IPS-18c (cell line): ENCODE measurements around the gene EIF4E1B.

Experiments
- H3K4me3 ChIP-seq: 2 replicates; pipeline ENCODE4 v1.7.0; 2013; ENCODE audit warnings: low read depth, mild to moderate bottlenecking, low read length, moderate library complexity; ENCODE audit not compliant: insufficient read depth
- H3K9me3 ChIP-seq: one replicate; pipeline ENCODE4 v1.6.1; 2013; ENCODE audit warnings: mild to moderate bottlenecking, low read length, moderate library complexity; ENCODE audit not compliant: control insufficient read depth, insufficient read depth

The EIF4E1B gene

DNA sequence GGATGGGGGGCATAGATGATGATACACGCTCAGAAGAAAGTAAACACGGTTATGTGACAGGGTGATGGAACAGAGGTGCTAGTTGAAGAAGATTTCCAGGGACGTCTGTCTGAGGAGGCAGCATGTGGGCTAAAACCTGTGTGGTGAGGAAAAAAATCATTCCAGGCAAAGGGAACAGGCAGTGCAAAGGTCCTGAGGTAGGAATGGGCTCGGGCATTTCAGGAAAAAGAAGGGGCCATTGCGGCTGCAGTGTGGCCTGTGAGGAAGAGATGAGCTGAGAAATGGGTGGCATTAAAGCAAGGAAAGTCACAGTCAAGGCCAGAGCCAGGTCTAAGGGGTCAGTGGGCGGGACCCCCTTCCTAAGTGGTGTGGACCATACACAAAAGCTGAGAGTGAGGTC is 35.0 kb downstream of the EIF4E1B start:
- Histone ChIP-seq H3K9me3 (peaks cover 5% of the 10 kb centered on the region), H3K4me3 (no peak overlapping the region)

DNA sequence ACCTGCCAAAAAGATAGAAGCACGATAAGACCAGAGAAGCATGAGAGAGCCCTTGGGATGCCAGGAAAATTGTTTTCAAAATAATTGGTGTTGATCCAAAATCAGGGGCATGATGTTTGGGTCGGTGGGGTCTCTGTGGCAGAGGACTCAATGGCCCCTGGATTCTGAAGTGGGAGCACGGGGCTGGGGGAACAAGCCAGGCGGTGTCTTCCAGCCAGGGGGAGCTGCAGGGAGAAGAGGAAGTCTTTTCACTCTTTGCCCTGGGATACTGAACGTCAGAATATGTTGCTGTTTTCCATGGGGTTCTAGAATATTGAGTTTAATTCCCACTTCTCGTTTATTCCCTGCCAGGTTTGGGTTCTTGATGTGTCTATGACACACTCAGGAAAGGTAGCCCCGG is 37.2 kb downstream of the EIF4E1B start:
- peaks cover 7% of the 10 kb centered on the region for H3K9me3 ChIP-seq
- H3K4me3 ChIP-seq = no peak overlapping the region; the same call in 1 of the 2 replicates

DNA sequence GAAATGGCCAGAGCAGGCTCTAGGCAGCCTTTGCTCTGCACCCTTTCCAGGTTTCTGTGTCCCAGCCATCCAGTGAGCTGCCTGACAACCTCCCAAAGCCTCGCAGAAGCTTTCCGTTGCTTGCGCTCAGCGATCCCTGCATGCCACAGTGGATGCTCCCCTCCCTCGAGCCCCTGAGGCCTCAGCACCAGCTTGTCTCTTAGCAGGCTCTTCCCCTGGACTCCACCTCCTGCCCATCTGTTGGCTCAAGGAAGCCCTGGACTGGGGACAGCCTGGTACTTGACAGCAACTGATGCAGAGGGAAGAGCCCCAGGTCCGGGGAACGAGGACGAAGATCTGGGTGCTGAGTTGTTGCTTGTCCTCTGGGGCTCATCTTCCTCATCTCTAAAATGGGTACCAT is 40.0 kb downstream of the EIF4E1B start:
- Histone ChIP-seq H3K4me3 (no peak overlapping the region), H3K9me3 (peaks cover 4% of the 10 kb centered on the region)

DNA sequence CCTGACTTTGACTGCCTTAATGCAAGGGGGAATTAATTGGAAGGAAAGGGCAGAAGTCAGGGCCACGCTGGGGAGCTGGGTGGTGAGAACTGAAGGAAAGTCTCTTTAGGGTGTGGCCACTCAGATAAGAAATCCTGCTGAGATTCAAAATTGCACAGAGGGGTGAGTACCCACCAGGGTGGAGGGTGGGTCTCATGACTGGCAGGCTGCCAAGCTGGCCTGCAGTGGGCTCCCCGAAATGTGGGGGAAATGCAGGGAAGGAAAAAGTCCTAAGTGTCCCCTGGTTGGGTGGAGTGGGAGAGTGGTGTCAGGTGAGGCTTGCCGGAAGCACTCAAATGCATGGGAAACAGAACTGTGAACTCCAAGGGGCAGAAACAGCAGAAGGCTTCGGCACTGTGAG is 40.9 kb downstream of the EIF4E1B start:
- peaks cover 4% of the 10 kb centered on the region for H3K9me3 ChIP-seq
- H3K4me3 ChIP-seq = no peak overlapping the region

DNA sequence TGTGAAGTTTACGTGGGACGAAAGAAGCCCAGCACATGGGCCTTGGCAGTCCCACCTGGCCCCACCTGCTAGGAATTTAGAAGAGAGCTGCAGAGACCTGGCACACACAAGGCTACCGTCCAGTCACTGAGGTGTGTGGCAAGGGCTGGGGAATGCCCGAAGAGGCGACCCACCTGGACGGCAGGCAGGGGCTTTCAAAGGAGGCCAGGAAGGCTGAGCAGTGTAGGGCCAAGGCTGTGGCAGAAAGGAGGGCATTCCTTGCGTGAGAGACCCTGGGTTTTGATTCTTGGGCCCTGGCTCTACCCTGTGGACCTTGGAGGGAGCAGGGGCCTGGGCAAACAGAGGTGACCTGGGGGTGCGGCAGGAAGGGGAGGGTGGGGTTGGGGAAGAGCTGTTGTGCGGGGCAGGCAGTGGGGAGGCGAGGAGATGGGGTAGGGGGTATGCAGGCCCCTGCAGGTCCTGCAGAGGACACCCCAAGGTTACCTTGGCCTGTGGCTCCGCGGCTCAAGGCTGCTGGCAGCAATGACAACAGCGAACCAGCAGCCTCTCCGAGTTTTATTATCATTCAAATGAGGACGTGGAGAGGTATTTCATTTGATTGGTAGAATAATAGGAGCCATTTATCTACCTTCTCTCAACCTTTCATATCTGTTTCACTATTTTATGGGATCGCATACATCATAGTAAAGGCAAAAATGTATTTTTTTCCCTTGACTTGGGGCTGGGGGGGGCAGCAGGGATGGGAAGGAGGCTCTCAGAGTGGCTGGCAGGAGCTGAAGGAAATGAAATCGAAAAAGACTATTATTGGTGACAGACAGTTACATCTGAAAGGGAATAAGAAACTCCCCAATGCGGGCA is 41.6 kb downstream of the EIF4E1B start:
- Histone ChIP-seq H3K4me3 (no peak overlapping the region), H3K9me3 (peaks cover 4% of the 10 kb centered on the region)

DNA sequence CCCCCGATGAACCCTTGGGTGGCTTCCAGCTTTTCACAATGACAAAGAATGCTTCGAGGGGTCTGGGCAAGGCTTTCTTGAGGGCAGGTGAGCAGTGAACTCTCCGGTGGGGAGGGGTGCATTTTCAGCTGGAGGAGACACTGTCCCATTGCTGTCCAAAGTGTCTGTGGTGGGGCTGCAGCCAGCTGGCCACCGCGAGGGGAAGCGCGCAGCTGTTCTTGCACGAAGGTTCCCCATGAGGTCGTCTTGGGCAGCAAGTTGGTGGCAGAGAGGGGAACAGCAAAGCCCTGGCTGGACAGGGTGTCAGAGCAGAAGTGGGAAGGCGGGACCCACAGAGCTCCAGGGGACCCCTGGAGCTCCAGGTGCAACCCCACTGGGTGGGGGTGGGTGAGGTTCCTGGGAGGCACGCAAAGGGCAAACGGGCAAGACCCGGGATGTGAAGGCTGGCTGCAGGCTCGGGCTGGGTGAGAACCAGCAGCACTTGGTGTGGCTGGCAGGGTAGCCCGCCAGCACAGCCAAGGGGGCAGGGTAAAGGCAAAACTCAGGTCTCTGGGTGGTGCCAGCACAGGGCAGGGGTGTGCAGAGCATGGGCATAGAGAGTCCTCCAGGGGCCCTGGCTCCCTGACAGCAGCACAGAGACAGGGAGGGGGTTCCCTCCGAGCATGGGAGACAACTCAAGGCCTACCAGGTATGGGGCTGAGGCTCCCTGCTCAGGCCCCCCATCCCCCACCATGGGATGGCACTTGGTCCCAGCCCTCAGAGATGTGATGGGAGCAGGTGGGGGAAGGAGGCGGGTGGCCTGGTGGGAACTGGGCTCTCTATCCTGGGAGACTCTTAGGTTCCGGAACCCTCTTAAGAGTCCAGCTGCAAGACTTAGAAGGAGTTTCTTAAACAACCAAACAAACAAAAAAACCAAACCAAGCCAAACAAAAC is 43.4 kb downstream of the EIF4E1B start:
- Histone ChIP-seq H3K4me3 (no peak overlapping the region), H3K9me3 (peaks cover 2% of the 10 kb centered on the region)

DNA sequence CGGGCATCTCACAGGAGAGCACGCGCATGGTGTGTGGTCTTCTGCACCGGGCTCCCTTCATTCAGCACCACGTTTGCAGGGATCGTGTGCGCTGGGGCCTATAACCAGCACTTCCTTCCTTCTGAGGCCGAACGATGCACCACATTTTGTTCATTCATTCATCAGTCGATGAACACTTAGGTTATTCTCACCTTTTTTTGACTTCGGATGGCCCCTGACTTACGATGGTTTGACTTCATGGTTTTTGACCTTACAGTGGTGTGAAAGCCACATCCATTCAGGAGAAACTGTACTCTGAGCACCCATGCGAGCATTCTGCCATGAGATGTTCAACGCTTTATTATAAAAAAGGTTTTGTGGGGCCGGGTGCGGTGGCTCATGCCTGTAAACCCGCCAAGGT is 44.3 kb downstream of the EIF4E1B start:
- peaks cover 2% of the 10 kb centered on the region for H3K9me3 ChIP-seq
- no peak overlapping the region for H3K4me3 ChIP-seq

DNA sequence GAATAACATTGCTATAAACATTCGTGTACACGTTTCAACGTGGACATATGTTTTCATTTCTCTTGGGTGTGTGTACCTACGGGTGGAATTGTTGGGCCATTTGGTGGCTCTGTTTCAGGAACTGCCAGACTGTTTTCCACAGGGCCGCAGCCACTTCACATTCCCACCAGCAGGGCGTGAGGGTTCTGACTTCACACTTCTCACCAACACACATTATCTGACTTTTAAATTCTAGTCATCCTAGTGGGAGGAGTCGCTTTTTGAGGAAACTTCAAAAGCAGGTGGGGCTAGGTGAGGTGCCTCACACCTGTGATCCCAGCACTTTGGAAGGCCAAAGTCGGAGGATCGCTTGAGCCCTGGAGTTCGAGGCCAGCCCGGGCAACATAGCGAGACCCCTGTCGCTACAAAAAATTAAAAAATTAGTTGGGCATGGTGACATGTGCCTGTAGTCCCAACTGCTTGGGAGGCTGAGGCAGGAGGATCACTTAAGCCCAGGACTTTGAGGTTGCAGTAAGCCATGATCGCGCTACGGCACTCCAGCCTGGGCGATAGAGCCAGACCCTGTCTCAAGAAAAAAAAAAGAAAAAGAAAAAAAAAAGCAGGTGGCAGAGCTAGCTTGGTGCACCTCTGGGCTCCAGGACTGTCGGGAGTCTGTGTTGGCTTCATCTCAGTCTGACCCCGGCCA is 45.3 kb downstream of the EIF4E1B start:
- H3K9me3 ChIP-seq = peaks cover 2% of the 10 kb centered on the region
- H3K4me3 ChIP-seq = no peak overlapping the region

DNA sequence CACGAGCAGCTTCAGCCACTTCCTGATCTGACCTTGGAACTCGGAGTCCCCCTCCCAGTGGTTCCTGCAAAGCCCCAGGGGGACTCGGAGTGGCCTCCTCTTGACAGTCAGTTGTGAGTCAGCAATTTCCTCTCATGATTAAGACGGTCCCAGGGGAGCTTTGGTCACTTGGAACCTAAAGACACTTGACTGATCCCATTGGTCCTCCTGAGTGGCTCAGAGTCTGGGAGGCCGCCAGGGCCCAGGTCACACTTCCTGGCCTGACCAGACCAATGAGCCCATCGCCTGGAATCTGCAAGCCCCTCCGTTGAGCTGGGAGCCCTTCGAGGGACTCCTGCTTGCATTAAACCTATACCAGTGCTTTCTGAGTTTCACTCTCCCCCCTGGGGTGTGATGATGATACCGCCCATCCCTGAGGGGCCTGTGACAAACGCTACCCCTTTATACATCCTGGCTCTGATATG is 45.9 kb downstream of the EIF4E1B start:
- H3K9me3 ChIP-seq = no peaks in the 10 kb centered on the region
- H3K4me3 ChIP-seq = no peak overlapping the region

DNA sequence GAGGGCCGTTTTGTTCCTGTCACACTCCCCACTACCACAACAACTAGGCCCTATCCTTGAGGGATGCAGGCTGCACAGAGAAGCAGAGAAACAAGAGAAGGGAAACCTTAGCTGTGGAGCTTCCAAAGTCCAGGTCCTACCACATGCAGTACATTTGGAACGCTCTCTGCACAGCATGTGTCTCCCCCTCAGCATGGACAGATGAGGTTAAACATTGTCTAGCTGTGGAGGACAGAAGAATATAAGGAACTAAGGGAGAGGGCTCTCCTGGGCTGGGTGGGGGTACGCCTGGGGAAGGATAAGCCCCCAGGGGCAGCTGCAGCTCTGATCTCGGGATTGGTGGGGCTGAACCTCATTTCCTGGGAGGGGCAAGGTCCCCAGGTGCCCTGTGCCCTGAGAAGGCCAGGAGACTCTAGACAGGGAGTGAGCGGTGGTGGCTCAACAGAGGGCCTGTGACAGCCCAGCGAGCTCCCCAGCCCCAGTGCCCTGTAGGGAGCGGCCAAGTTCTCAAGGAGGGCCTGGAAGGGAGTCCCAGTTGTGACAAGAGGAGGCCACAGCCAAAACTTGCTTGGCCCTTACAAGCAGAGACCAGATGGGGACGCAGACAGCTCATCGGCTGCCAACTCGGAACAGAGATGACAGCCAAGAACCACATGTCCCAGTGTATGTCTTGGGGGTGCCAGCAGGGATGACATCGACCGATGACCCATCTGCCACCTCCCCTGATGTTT is 46.9 kb downstream of the EIF4E1B start:
- no peaks in the 10 kb centered on the region for H3K9me3 ChIP-seq
- no peak overlapping the region for H3K4me3 ChIP-seq

DNA sequence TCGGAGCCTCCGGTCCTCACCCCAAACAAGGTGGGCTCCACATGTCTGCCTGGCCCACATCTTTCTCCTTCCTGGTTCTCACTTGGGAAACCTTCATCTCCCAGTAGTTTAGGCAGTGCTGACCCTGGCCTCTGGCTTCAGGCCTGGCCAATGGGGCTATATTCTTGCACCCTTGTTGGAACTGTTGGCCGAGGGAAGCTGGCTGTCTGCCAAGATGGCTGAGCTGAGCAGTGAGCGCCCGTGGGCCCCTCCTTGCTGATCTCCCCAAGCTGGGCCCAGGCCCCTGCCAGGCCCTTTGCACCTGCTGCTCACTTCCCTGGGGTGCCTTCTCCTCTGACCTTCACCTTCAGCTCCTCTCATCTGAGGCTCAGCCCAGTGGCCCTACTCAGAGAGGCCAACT is 48.1 kb downstream of the EIF4E1B start:
- no peak overlapping the region for H3K4me3 ChIP-seq
- no peaks in the 10 kb centered on the region for H3K9me3 ChIP-seq

DNA sequence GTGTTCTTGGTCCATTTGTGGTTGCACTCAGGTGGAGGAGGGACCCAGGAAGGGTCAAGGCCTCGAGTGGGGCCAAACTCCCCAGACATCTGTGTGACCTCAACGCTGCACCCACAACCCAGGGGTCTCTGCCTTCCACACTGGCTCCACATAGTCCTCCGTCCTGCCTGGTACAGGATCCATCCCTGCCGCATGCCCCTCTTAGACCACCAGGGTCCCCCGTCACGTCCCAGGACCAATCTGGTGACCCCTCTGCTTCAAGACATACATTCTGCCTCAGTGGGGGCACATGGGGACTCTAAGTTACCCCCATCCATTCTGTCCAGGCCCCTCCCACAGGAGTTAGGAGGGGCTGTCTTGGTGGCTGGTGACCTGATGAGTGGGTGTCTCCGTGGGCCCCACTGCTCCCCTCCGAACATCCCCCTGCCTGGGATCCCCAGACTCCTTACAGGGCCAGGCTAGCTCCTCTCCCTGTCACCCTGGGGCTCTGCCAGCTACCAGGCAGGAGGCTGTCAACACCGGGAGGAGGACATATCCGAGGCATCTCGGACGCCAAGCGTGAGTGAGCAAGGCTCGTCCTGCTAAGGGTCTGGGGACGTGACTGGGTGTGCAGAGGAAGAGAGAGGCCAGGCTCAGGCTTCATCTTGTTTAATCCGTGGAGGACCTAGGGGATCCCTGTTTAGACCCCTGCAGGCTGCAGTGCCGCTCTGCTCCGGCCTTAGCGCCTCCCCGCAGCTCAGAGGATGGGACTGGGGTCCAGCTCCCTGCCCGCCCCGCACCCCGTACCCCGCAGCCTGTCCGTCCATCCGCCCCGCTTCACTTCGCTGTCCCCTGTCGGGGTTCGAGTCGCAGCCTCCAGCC is 49.1 kb downstream of the EIF4E1B start:
- no peaks in the 10 kb centered on the region for H3K9me3 ChIP-seq
- no peak overlapping the region for H3K4me3 ChIP-seq

DNA sequence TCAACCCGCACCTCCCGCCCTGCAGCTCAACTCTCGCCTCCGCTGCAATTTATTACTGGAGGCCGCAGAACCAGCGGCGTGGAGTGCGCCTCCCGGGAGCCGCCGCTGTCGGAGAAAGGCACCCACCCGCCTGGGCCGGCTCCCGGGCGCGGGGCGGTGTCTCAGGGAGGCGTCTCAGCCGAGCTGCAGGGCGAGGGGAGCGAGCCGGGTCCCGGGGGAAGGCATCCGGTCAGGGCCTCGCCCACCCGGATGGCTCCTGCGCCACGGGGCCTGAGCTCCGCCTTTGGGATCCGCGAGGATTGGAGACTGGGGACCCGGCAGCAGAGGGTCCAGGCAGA is 49.7 kb downstream of the EIF4E1B start:
- Histone ChIP-seq H3K9me3 (no peaks in the 10 kb centered on the region), H3K4me3 (no peak overlapping the region)

DNA sequence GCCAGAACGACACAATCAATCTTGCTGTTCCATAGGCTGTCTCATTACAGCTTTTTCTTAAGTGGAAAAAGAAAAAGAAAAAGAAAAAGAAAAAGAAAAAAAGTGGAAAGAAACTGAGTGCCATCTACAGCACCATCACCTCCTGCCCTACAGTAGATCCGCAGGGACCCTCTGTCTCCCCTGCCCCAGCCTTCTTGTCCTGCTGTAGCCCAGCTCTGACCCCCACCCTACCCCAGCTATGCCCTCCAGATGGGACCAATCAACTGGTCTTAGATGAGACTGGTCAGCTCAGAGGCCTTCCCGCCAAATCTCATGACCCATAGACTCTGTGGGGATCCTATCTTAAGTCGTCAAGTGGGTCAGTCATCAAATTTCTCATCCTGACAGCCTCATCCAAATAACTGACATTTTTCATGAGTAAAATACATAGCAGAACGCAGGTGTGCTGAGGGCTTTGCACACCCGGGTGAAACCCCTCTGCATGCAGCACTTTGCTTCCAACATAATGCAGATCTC is 51.6 kb downstream of the EIF4E1B start:
- H3K4me3 ChIP-seq = no peak overlapping the region
- no peaks in the 10 kb centered on the region for H3K9me3 ChIP-seq

DNA sequence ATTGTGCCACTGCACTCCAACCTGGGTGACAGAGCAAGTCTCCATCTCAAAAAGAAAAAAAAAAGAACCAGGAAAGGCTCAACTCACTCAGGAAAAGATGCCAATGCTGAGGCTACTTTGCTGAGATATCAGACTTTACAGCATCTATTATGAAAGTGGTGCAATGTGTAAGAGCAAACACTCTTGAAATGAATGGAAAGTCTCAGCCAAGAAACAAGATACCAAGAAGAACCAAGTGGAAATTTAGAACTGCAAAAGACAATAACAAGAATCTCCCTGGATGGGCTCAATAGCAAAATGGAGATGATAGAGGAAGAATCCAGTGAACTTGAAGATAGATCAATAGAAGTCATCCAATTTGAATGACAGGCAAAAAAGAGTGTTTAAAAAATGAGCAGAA is 54.5 kb downstream of the EIF4E1B start:
- H3K9me3 ChIP-seq = no peaks in the 10 kb centered on the region
- no peak overlapping the region for H3K4me3 ChIP-seq

DNA sequence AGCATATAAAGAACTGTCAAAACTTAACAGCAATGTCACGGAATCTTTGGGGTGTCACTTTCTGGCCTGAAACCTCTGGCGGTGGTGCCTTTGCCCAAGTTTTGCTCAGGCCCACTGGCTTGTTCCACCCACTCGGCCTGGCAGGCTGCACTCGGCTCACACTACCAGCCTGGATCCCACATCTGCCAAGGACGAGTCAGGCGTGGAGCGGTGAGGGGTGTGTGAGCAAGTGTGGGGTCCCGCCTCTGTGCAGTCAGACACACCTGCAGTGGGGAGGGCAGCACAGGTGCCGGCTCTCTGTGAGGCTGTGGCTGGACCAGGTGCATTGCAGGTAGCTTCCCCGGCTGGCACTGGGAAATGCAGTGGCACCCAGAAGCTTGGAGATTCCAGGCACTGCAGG is 56.8 kb downstream of the EIF4E1B start:
- H3K9me3 ChIP-seq = no peaks in the 10 kb centered on the region
- no peak overlapping the region for H3K4me3 ChIP-seq
